HG03460 (cell line): ENCODE data around the gene RAB6A.
"Not testable (repeated sequence)": the region's sequence is repeated elsewhere in the genome, so short reads cannot be mapped to it uniquely, and the experiment has no call there.

Source experiments
- ATAC-seq: cut with Tn5 transposase; IDR thresholded peaks from one replicate; pipeline ENCODE4 v1.9.1; 2021; ENCODE audit not compliant: unreplicated experiment

RAB6A gene

DNA sequence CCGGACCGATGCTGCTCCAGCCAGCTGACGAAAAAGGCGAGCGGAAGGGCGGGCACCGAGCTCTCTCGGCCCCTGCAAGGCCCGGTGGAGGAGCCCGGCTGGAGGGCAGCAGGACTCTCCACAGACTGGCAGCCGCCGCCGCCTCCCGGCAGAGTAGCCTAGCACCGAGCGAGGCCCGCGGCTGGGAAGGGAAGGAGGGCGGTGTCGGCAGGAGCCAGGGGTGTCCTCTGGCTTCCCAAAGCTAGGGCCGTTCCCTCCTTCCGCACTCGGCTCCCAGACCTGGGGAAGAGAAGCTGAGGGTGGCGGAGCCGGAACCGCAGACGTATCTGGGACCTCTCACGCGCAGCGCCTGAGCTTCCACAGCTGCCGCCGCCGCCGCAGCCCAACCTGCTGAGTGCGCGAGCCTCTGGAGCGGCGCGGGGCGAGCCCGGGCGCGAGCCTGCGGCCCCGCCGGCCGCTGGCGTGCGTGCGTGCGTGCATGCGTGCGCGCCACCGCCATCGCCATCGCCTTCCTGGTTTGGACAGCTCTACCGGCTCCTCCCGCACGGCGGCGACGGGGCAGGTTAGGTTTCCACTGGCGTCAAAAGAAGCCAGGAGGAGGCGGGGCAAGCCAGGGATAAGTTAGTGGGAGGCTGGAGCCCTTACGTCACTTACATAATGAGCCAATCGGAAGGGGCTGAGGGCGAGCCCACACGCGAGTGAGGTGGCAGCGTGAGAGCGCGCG lies at the start of gene RAB6A:
TSS of gene RAB6A (minus strand) at position 396 of the 724 bp plus-strand sequence. CDS start 439 bp downstream, outside the sequence.
- peak; percentile 93 for ATAC-seq

- ATAC-seq: no peak
Measured at GRCh38 chr11:73810637-73811036, 49.8 kb upstream of the RAB6A start.

DNA sequence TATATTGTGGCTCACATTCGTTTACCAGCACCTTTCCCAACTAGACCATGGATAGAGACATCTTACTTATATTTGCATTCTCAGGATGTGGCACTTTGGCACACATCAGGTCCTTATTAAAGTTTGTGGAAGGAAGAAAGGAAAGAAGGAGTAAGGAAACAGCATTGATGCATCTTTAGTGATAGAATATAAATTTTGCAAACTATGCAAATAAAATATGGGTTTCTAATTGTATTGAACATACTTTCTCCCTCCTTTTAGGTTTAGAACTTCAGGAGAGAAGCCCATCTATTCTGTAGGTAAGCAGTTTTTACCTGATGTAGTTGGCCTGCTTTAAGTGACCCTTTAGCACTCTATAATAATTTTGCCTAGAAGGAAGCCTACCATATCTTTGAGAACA lies 47.2 kb upstream of the RAB6A start:
- ATAC-seq: no peak

GRCh38 chr11:73804712-73805111 lies 43.8 kb upstream of the RAB6A start:
- no peak for ATAC-seq

GRCh38 chr11:73801136-73801535 lies 40.3 kb upstream of the RAB6A start:
- ATAC-seq: no peak

- no peak for ATAC-seq
Measured at GRCh38 chr11:73800276-73800806, 39.5 kb upstream of the RAB6A start.

DNA sequence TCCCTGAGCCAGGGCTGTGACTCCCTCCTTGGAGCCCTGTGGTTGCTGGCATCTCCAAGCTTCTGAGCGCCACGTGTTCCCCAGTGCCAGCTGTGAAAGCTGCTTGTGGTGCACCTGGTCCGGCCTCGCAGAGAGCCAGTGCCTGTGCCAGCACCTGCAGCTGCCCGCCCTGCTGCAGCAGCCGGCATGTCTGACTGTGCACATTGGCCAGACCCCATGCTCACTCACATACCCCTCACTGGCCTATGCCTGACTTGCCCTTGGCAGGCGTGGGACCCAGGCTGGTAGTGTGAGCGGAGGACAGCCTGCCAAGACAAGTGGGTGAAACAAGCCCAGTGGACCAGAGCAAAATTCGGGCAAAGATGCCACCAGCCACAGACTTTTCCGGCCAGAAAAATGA lies 36.6 kb upstream of the RAB6A start:
- ATAC-seq: no peak

DNA sequence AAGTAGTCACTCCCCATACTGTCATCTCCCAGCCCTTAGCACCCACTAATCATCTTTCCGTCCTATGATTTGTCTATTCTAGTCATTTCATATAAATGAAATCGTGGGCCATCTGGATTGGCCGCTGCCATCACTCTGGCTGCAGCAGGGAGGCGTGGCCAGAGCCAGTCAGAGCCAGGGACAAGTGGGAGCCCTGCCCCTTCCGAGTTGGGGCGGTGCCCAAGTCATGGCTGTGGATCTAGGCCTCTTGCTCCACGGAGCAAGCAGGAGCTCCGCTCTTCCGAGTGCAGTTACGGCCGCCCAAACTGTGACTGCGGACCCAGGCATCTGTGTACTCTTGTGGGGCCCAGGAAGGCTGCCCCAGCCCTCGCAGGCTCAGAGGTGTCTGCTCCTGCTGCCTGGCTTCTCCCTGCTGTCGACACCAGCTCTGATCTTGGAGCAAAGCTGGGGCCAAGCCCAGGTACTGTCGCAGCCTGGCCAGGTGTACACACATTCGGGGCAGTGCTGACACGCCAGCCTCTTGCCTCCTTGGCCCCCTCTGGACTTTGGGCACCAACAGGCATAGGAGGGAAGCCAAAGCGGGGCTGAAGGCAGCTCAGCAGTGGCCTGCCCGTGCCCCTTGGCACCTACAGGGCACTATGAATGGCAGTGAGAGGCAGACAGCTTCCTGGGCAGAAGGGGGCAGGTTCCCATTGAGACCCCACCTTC lies 35.2 kb upstream of the RAB6A start:
- ATAC-seq: no peak

GRCh38 chr11:73792584-73792983 lies 31.7 kb upstream of the RAB6A start:
- ATAC-seq: no peak

GRCh38 chr11:73789279-73789670 lies 28.4 kb upstream of the RAB6A start:
- ATAC-seq: no peak

DNA sequence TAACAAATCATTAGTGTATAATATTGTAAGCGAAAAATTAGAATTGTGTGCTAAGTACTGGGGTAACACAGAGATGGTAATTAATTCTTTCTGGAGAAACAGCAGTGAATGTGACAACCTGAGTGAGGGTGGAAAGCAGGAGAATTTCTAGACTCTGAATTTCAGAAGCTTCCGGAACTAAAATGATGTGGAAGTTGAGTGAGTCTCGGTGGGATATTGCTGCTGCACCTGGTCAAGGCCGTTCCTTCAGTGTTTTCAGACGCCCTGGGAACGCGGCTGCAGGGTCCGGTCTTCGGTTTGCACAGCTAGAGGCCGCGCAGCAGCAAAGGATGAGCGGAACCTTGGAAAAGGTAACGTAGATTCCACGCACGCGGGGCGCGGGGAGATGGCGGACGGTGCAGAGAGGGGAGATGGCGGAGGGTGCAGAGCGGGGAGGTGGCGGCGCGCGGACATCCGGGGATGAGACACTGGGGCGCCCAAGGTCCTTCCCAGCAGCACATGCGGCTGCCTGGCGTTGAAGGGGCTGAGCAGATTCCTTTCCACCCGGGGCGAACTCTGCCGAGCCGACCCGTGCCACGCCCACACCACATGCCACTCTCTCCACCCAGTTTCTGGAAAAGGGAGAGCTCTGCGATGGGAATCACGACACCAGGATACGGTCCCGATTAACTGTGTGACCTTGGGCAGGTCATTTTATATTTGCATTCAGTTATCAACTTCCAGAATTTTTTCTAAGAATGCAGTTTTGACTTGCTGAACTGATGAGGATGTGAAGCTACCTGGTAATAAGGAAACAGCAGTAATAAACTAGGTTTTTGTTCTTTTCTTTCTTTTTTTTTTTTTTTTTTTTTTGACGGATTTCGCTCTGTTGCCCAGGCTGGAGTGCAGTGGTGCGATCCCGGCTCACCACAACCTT lies 27.0 kb upstream of the RAB6A start, which contains the start of gene MRPL48:
TSS of gene MRPL48 (plus strand) at position 232 of the 916 bp plus-strand sequence. CDS start at position 330, 98 bp downstream.
- ATAC-seq: peak; percentile 91

GRCh38 chr11:73787051-73787642 lies 26.3 kb upstream of the RAB6A start:
- no peak for ATAC-seq

- ATAC-seq: not testable (repeated sequence)
Measured at GRCh38 chr11:73785467-73785866, 24.6 kb upstream of the RAB6A start.

DNA sequence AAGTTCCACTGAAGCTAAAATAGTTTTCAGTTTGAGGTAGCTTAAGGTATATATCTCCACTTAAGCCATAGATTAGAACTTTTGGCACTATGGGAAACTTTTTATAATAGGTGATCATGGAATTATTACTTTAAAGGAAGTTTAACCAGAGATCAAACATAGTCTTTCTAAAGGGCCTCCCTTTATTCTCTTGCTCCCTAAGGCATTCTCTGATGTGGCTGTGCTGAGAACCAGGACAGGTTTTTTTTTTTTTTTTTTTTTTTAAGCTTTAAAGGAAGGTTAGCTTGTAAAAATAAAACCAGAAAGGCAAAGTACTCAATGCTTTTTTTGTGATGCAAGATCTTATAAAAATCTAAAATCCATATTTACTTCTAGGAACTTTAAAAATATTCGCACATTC lies 23.9 kb upstream of the RAB6A start:
- no peak for ATAC-seq

DNA sequence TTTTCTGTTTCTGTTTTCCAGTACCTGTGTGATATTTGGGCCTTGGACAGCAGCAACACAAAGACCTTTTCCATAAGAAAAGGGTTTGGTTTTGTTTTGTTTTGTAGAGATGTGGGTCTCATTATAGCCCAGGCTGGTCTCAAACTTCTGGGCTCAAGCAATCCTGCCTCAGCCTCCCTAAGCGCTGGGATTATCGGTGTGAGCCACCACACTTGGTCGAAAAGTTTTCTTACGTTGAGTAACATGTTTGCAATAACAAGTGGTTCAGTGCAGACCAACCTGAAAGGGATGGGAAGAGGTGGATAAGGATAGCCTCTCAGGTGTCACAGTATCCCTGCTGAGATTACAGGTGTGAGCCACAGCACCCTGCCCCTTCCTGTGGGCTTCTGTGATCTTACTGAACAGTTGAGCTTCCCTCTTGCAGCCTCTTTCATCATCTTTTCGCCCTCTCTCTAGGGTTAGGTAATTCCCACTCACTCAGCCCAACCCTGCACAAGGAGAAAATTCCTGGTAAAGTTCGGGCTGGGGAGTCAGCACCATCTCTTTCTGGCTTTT lies 23.3 kb upstream of the RAB6A start:
- no peak for ATAC-seq

- no peak for ATAC-seq
Measured at GRCh38 chr11:73783483-73784020, 22.7 kb upstream of the RAB6A start.

DNA sequence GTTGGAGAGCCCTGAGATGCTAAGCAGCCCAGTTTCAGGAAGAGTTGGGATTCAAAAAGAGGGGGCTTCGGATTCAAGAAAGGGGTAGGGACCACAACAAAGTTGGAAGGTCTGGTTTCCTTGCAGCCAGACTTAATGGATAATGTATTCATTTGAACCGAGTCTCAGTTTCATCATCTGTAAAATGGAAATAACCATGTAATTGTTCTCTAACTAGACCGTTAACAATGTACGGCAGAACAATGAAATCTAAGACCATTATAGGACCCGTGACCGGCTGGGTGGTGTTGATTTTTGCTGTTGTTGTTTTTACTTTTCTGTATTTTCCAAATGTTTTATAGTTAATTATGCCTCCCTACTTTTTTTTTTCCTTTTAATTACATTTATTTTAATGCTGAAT lies 20.4 kb upstream of the RAB6A start:
- no peak for ATAC-seq

- peak; percentile 98 for ATAC-seq
Measured at GRCh38 chr11:73779084-73779902, 18.4 kb upstream of the RAB6A start.

GRCh38 chr11:73770811-73771210 lies 9.9 kb upstream of the RAB6A start:
- not testable (repeated sequence) for ATAC-seq
